Measurements from ENCODE around the gene KLHL40.

The KLHL40 gene

DNA sequence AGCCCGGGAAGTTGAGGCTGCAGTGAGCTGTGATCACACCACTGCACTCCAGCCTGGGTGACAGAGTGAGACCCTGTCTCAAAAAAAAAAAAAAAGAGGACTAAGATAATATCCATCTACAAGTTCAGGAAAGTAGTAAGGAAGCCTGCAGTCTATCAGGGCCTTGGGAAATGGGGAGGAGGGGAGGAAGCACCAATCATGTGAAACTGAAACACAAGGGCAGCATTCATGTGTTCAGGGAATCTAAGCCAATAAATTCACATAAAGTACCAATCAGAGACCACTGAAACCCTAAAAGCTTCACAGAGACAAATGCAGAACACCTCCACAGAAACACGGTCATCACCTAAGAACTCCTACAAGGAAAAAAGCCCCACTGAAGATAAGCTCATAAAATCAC lies 40.1 kb downstream of the KLHL40 start:
- no peak for TF ChIP-seq NFIC (IDR thresholded peaks at IDR 0.05)
- TF ChIP-seq, protein P1, sequence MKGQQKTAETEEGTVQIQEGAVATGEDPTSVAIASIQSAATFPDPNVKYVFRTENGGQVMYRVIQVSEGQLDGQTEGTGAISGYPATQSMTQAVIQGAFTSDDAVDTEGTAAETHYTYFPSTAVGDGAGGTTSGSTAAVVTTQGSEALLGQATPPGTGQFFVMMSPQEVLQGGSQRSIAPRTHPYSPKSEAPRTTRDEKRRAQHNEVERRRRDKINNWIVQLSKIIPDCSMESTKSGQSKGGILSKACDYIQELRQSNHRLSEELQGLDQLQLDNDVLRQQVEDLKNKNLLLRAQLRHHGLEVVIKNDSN (IDR thresholded peaks at IDR 0.05): no peak
- no peak for TF ChIP-seq ZBTB7A (IDR thresholded peaks at IDR 0.05; ENCODE audit: low read depth)
- TF ChIP-seq YY1 (IDR thresholded peaks at IDR 0.05; ENCODE audit: low read depth): no peak
- no peak for TF ChIP-seq EP300 (IDR thresholded peaks at IDR 0.05; ENCODE audit: borderline replicate concordance)
- TF ChIP-seq TEAD4 (IDR thresholded peaks at IDR 0.05): no peak
- TF ChIP-seq, protein P2, sequence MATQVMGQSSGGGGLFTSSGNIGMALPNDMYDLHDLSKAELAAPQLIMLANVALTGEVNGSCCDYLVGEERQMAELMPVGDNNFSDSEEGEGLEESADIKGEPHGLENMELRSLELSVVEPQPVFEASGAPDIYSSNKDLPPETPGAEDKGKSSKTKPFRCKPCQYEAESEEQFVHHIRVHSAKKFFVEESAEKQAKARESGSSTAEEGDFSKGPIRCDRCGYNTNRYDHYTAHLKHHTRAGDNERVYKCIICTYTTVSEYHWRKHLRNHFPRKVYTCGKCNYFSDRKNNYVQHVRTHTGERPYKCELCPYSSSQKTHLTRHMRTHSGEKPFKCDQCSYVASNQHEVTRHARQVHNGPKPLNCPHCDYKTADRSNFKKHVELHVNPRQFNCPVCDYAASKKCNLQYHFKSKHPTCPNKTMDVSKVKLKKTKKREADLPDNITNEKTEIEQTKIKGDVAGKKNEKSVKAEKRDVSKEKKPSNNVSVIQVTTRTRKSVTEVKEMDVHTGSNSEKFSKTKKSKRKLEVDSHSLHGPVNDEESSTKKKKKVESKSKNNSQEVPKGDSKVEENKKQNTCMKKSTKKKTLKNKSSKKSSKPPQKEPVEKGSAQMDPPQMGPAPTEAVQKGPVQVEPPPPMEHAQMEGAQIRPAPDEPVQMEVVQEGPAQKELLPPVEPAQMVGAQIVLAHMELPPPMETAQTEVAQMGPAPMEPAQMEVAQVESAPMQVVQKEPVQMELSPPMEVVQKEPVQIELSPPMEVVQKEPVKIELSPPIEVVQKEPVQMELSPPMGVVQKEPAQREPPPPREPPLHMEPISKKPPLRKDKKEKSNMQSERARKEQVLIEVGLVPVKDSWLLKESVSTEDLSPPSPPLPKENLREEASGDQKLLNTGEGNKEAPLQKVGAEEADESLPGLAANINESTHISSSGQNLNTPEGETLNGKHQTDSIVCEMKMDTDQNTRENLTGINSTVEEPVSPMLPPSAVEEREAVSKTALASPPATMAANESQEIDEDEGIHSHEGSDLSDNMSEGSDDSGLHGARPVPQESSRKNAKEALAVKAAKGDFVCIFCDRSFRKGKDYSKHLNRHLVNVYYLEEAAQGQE (IDR thresholded peaks at IDR 0.05; ENCODE audit: low read depth): no peak
- no peak for TF ChIP-seq TCF12 (IDR thresholded peaks at IDR 0.05; ENCODE audit: low read depth)
- no peak for TF ChIP-seq CREB1 (IDR thresholded peaks at IDR 0.05; ENCODE audit: low read depth)
- TF ChIP-seq, protein P3, sequence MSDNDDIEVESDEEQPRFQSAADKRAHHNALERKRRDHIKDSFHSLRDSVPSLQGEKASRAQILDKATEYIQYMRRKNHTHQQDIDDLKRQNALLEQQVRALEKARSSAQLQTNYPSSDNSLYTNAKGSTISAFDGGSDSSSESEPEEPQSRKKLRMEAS (IDR thresholded peaks at IDR 0.05): no peak

DNA sequence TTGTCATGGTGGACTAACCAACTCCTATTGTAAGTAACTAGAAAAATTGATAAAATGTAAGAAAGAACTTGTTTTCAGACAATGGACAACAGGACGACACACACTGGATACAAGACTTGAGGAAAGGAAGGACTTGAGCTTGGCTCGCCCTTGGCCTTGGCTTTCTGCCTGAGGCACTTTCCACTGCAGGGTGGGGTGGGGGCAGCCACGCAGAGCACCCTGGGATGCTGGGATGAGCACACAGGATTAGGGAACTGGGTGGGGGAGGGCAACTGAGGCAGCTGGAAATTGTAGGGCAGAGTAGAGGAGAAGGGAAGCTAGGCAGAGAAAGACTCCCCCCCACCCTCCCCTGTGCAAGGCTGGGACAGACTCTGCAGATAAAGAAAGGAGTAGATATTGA lies 42.7 kb downstream of the KLHL40 start:
- no peak for TF ChIP-seq RAD21 (IDR thresholded peaks at IDR 0.05; ENCODE audit: low read depth)
- no peak for TF ChIP-seq NFIC (IDR thresholded peaks at IDR 0.05)
- no peak for TF ChIP-seq TAF1 (IDR thresholded peaks at IDR 0.05; ENCODE audit: low read depth)
- TF ChIP-seq, protein P1 (IDR thresholded peaks at IDR 0.05): no peak
- TF ChIP-seq, protein P2 (IDR thresholded peaks at IDR 0.05; ENCODE audit: low read depth): no peak
- TF ChIP-seq ZBTB7A (IDR thresholded peaks at IDR 0.05; ENCODE audit: low read depth): no peak
- TF ChIP-seq CREB1 (IDR thresholded peaks at IDR 0.05; ENCODE audit: low read depth): no peak
- TF ChIP-seq TCF12 (IDR thresholded peaks at IDR 0.05; ENCODE audit: low read depth): no peak

DNA sequence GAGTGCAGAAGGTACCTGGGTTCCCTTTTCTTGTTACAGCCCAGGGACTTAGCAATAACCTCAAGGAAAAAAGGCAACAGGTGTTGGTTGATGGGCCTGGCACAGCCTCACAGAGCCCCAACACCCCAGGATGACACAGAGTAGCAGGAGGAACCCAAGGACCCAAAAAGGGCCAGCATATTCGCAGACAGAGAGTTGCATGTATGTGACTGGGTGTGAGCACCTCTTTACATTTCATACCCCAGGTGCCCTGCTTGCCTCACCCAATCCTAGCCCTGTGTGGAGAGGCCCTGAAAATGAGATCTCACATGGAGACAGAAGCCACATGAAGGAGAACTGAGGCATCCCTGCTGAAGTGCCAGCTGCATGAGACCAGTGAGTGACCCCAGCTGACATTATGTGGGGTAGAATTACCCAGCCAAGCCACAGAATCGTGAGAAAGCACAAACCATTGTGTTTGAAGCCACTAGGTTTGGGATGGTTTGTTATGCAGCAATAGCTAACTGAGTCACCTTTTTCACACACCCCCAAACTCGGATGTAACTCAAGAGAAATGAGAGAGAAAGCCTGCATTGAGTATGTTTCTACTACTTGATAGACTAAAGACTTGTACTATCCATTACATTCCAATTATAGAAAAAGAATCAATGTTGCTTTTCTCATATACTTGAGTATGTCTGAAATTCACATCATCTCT lies 43.5 kb downstream of the KLHL40 start:
- TF ChIP-seq CREB1 (IDR thresholded peaks at IDR 0.05; ENCODE audit: low read depth) (no peak), RAD21 (IDR thresholded peaks at IDR 0.05; ENCODE audit: low read depth) (no peak), TCF12 (IDR thresholded peaks at IDR 0.05; ENCODE audit: low read depth) (no peak), TEAD4 (IDR thresholded peaks at IDR 0.05) (no peak), EP300 (IDR thresholded peaks at IDR 0.05; ENCODE audit: borderline replicate concordance) (no peak), FOXM1 (IDR thresholded peaks at IDR 0.05; ENCODE audit: borderline replicate concordance, low read depth) (no peak)
- TF ChIP-seq, protein P2 (IDR thresholded peaks at IDR 0.05; ENCODE audit: low read depth): no peak

DNA sequence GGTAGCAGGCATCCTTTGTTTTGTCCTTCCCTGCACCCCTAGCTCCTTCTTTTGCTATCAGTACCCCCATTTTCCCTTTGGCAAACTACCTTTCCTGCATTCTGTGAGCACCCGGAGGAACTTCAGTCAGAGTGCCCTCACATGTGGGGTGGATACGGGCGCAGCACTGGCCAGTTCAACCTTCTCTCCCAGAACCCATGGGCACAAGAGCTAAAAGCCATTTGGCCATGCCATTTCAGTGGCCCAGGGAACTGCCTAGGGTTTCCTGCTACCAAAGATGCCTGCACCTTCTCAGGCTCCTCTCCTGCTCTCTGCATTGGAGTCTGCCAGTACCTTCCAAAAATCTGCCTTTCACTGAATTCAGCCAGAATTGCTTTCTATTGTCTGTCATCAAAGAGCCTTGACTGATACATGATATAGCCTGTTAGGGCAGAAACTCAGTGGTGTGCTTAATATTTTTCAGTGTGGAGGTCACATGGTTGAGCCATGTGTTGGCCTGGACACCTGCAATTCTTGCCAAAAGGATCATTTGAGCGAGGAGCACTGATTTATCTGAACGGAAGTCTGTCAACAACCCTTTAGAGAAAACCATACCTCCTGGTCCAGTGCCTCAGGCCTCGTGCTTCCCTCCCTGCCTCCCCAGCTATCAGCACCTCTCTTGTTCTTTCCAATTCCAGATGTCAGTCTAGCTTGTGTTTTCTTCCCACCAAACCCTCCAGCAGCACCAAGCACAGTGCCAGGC lies 44.2 kb downstream of the KLHL40 start:
- TF ChIP-seq NFIC (IDR thresholded peaks at IDR 0.05): no peak
- no peak for TF ChIP-seq CREB1 (IDR thresholded peaks at IDR 0.05; ENCODE audit: low read depth)
- no peak for TF ChIP-seq EGR1 (IDR thresholded peaks at IDR 0.05)
- TF ChIP-seq, protein P1 (IDR thresholded peaks at IDR 0.05): no peak
- TF ChIP-seq RAD21 (IDR thresholded peaks at IDR 0.05; ENCODE audit: low read depth): no peak
- TF ChIP-seq, protein P2 (IDR thresholded peaks at IDR 0.05; ENCODE audit: low read depth): no peak
- TF ChIP-seq EP300 (IDR thresholded peaks at IDR 0.05; ENCODE audit: borderline replicate concordance): no peak
- TF ChIP-seq CEBPB (IDR thresholded peaks at IDR 0.05): no peak
- TF ChIP-seq, protein P3 (IDR thresholded peaks at IDR 0.05): no peak
- no peak for TF ChIP-seq YY1 (IDR thresholded peaks at IDR 0.05; ENCODE audit: low read depth)
- TF ChIP-seq ZBTB7A (IDR thresholded peaks at IDR 0.05; ENCODE audit: low read depth): no peak
- no peak for TF ChIP-seq TEAD4 (IDR thresholded peaks at IDR 0.05)
- TF ChIP-seq FOXM1 (IDR thresholded peaks at IDR 0.05; ENCODE audit: borderline replicate concordance, low read depth): no peak
- no peak for TF ChIP-seq TCF12 (IDR thresholded peaks at IDR 0.05; ENCODE audit: low read depth)
- no peak for TF ChIP-seq TAF1 (IDR thresholded peaks at IDR 0.05; ENCODE audit: low read depth)

All from Ishikawa (cell line).